ENCODE data around the gene S100A7A. TPM values are rescaled to one million over a fixed set of nuclear protein-coding genes. Genes with fewer than 3 reads are reported as not detected.

S100A7A gene
- total RNA-seq, 1 experiment from 2014 or later, result not detected

DNA sequence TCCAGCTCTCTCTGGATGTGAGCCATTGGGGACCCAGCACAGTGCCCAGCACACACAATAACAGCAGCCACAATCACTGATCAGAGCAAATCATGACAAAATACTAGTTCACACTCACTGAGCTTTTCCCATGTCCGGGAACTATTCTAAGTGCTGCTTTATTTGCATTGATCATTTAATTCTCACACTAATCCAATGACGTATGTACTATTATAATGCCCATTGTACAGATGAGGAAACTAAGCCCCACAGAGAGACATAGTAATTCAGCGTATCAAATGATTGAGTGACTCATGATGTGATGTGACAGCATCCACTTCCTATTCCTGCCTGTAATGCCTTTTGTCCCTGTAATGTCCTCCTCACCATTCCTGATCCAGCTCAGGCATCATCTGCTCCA lies 23.5 kb upstream of the S100A7A start:
- no peaks in the 10 kb centered on the region for H3K9me3 ChIP-seq (ENCODE audit: control insufficient read depth, insufficient read depth, low read depth, low read length)
- H3K4me1 ChIP-seq (ENCODE audit: control insufficient read depth, insufficient read depth, low read length), result no peaks in the 10 kb centered on the region
- intact Hi-C loops (cut with micrococcal nuclease; ENCODE audit: unreplicated experiment) (no loop called here), in situ Hi-C loops (cut with HindIII; ENCODE audit: low pct_unique_long_range_greater_than_20kb, low sequenced_read_pairs) (no loop called here)
- H3K27me3 ChIP-seq (ENCODE audit: control insufficient read depth, insufficient read depth, low read length), result peaks cover 6% of the 10 kb centered on the region; the same call in 1 of the 2 replicates
- DNase-seq (ENCODE audit: low read depth, low spot score) (no peak), ATAC-seq (no peak)
- POLR2A ChIA-PET, result no interaction called here
- H3K4me3 ChIP-seq (ENCODE audit: low read depth in 2 of 2, low read length in 2 of 2), result no peak overlapping the region
- no TSS peak for BruUV-seq (replicated peaks)
- no peak overlapping the region for H3K27ac ChIP-seq (ENCODE audit: low read length)
- CTCF ChIA-PET, result interaction anchor here (0.5 kb wide), 1 partner anchor 16 kb away, joined by 3 read pairs; no protein-coding TSS in a partner anchor
- TF ChIP-seq, protein P1, sequence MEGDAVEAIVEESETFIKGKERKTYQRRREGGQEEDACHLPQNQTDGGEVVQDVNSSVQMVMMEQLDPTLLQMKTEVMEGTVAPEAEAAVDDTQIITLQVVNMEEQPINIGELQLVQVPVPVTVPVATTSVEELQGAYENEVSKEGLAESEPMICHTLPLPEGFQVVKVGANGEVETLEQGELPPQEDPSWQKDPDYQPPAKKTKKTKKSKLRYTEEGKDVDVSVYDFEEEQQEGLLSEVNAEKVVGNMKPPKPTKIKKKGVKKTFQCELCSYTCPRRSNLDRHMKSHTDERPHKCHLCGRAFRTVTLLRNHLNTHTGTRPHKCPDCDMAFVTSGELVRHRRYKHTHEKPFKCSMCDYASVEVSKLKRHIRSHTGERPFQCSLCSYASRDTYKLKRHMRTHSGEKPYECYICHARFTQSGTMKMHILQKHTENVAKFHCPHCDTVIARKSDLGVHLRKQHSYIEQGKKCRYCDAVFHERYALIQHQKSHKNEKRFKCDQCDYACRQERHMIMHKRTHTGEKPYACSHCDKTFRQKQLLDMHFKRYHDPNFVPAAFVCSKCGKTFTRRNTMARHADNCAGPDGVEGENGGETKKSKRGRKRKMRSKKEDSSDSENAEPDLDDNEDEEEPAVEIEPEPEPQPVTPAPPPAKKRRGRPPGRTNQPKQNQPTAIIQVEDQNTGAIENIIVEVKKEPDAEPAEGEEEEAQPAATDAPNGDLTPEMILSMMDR (IDR thresholded peaks at IDR 0.05), result no peak
- TF ChIP-seq, protein P2, sequence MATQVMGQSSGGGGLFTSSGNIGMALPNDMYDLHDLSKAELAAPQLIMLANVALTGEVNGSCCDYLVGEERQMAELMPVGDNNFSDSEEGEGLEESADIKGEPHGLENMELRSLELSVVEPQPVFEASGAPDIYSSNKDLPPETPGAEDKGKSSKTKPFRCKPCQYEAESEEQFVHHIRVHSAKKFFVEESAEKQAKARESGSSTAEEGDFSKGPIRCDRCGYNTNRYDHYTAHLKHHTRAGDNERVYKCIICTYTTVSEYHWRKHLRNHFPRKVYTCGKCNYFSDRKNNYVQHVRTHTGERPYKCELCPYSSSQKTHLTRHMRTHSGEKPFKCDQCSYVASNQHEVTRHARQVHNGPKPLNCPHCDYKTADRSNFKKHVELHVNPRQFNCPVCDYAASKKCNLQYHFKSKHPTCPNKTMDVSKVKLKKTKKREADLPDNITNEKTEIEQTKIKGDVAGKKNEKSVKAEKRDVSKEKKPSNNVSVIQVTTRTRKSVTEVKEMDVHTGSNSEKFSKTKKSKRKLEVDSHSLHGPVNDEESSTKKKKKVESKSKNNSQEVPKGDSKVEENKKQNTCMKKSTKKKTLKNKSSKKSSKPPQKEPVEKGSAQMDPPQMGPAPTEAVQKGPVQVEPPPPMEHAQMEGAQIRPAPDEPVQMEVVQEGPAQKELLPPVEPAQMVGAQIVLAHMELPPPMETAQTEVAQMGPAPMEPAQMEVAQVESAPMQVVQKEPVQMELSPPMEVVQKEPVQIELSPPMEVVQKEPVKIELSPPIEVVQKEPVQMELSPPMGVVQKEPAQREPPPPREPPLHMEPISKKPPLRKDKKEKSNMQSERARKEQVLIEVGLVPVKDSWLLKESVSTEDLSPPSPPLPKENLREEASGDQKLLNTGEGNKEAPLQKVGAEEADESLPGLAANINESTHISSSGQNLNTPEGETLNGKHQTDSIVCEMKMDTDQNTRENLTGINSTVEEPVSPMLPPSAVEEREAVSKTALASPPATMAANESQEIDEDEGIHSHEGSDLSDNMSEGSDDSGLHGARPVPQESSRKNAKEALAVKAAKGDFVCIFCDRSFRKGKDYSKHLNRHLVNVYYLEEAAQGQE (IDR thresholded peaks at IDR 0.05; ENCODE audit: insufficient read depth in 1 of 2, low read depth in 2 of 2, low read length in 1 of 2), result no peak
- no peak for TF ChIP-seq SIN3A (IDR thresholded peaks at IDR 0.05; ENCODE audit: borderline replicate concordance, insufficient read depth, low read depth, low read length)
- TF ChIP-seq POLR2AphosphoS5 (IDR thresholded peaks at IDR 0.05; ENCODE audit: low read depth, low read length), result no peak
- no peak for TF ChIP-seq TCF7L2 (IDR thresholded peaks at IDR 0.05; ENCODE audit: low read depth, low read length)
- H3K36me3 ChIP-seq (ENCODE audit: control insufficient read depth, insufficient read depth, low read length), result no peaks in the 10 kb centered on the region

DNA sequence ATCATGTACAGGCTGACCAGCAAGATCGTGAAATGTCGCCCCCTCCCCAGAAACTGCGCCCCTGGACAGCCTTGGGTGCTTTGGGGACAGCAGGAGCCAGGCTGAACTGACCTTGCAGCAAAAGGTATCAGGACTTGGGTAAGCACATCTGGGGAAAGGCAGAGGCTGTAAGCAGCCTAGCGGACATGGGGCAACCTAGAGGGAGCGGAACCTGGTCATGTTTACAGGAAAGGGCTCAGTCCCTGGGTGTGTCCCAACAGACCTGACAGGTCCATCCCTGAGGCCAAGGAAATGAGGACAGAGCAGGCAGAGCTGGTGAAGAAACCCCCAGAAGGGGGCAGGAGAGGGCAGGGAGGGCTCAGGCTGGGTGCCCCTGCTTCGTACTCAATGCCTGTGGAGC lies 22.4 kb upstream of the S100A7A start:
- no TSS peak for BruUV-seq (replicated peaks)
- intact Hi-C loops (cut with micrococcal nuclease; ENCODE audit: unreplicated experiment) (no loop called here), in situ Hi-C loops (cut with HindIII; ENCODE audit: low pct_unique_long_range_greater_than_20kb, low sequenced_read_pairs) (no loop called here)
- DNase-seq (ENCODE audit: low read depth, low spot score), result no peak
- Histone ChIP-seq H3K4me1 (ENCODE audit: control insufficient read depth, insufficient read depth, low read length) (no peaks in the 10 kb centered on the region), H3K4me3 (ENCODE audit: low read depth in 2 of 2, low read length in 2 of 2) (no peak overlapping the region), H3K27me3 (ENCODE audit: control insufficient read depth, insufficient read depth, low read length) (peaks cover 6% of the 10 kb centered on the region; the same call in 1 of the 2 replicates), H3K9me3 (ENCODE audit: control insufficient read depth, insufficient read depth, low read depth, low read length) (no peaks in the 10 kb centered on the region), H3K36me3 (ENCODE audit: control insufficient read depth, insufficient read depth, low read length) (no peaks in the 10 kb centered on the region), H3K27ac (ENCODE audit: low read length) (no peak overlapping the region)
- POLR2A ChIA-PET, result no interaction called here
- no peak for ATAC-seq
- CTCF ChIA-PET, result no interaction called here
- TF ChIP-seq POLR2AphosphoS5 (IDR thresholded peaks at IDR 0.05; ENCODE audit: low read depth, low read length), result no peak
- TF ChIP-seq SIN3A (IDR thresholded peaks at IDR 0.05; ENCODE audit: borderline replicate concordance, insufficient read depth, low read depth, low read length), result no peak
- TF ChIP-seq, protein P2 (IDR thresholded peaks at IDR 0.05; ENCODE audit: insufficient read depth in 1 of 2, low read depth in 2 of 2, low read length in 1 of 2), result no peak
- TF ChIP-seq TCF7L2 (IDR thresholded peaks at IDR 0.05; ENCODE audit: low read depth, low read length), result no peak
- TF ChIP-seq, protein P1 (IDR thresholded peaks at IDR 0.05), result no peak

Data from Panc1 (cell line).